HepG2 (cell line): ENCODE data around the gene NFAT5. TPM values are rescaled to one million over a fixed set of nuclear protein-coding genes. Genes with fewer than 3 reads are reported as not detected.
A peak's percentile ranks its signal among the peaks of the same experiment; 100 is the strongest.

Experiments used
- ARID3A ChIP-seq: IDR thresholded peaks from 2 replicates; pipeline ENCODE4 v1.6.1; 2012; ENCODE audit warnings: low read depth, low read length, improper control_type of control experiment
- ARNT2 ChIP-seq: sonication (generic); formaldehyde crosslinking; IDR thresholded peaks from 2 replicates; pipeline ENCODE4 v1.8.0; 2022; ENCODE audit warnings: mild to moderate bottlenecking, low read depth, missing genetic modification reagents, moderate library complexity
- FLYWCH1 ChIP-seq: sonication (generic); formaldehyde crosslinking; IDR thresholded peaks from 2 replicates; pipeline ENCODE4 v1.8.1; 2023; ENCODE audit warnings: mild to moderate bottlenecking, missing genetic modification reagents
- ISX ChIP-seq: sonication (generic); formaldehyde crosslinking; conservative IDR thresholded peaks from 2 replicates; pipeline ENCODE4 v1.5.0; 2020; ENCODE audit warnings: missing genetic modification reagents
- NRL ChIP-seq: sonication (generic); formaldehyde crosslinking; IDR thresholded peaks from 2 replicates; pipeline ENCODE4 v1.5.0; 2020; ENCODE audit warnings: missing genetic modification reagents, mild to moderate bottlenecking, moderate library complexity, borderline replicate concordance
- PBX2 ChIP-seq: IDR thresholded peaks from 2 replicates; pipeline ENCODE4 v1.6.1; 2016; ENCODE audit warnings: control low read depth
- RCOR2 ChIP-seq: IDR thresholded peaks from 2 replicates; pipeline ENCODE4 v1.6.1; 2016; ENCODE audit warnings: missing biosample characterization, missing genetic modification reagents
- SMAD1 ChIP-seq: sonication (generic); formaldehyde crosslinking; IDR thresholded peaks from 2 replicates; pipeline ENCODE4 v1.4.0; 2020; ENCODE audit warnings: missing genetic modification reagents, low read depth, mild to moderate bottlenecking, borderline replicate concordance
- SUZ12 ChIP-seq: fragments of 150-350 bp; IDR thresholded peaks from 2 replicates; pipeline ENCODE4 v1.6.1; 2014; ENCODE audit warnings: low read depth, low read length
- TBX3 ChIP-seq: fragments of 450-650 bp; IDR thresholded peaks from 2 replicates; pipeline ENCODE4 v1.6.1; 2017; ENCODE audit warnings: antibody characterized with exemption, mild to moderate bottlenecking, inconsistent platforms, borderline replicate concordance
- TIGD3 ChIP-seq: sonication (generic); formaldehyde crosslinking; IDR thresholded peaks from 2 replicates; pipeline ENCODE4 v1.5.1; 2020; ENCODE audit warnings: mild to moderate bottlenecking, missing genetic modification reagents, borderline replicate concordance
- ZNF121 ChIP-seq: sonication (generic); formaldehyde crosslinking; IDR thresholded peaks from 2 replicates; pipeline ENCODE4 v1.5.0; 2020; ENCODE audit warnings: mild to moderate bottlenecking, missing genetic modification reagents
- ZNF367 ChIP-seq: sonication (generic); formaldehyde crosslinking; IDR thresholded peaks from 2 replicates; pipeline ENCODE4 v1.4.0; 2020; ENCODE audit warnings: missing genetic modification reagents, borderline replicate concordance
- ZNF615 ChIP-seq: sonication (generic); formaldehyde crosslinking; IDR thresholded peaks from 2 replicates; pipeline ENCODE4 v1.5.0; 2020; ENCODE audit warnings: mild to moderate bottlenecking, missing genetic modification reagents, borderline replicate concordance
- ZNF768 ChIP-seq: sonication (generic); formaldehyde crosslinking; IDR thresholded peaks from 2 replicates; pipeline ENCODE4 v1.4.0; 2020; ENCODE audit warnings: missing genetic modification reagents
- ZNF792 ChIP-seq: IDR thresholded peaks from 2 replicates; pipeline ENCODE4 v1.6.1; 2016
- ZNF839 ChIP-seq: sonication (generic); formaldehyde crosslinking; IDR thresholded peaks from 2 replicates; pipeline ENCODE4 v1.4.0; 2020; ENCODE audit warnings: missing genetic modification reagents, mild to moderate bottlenecking, borderline replicate concordance
- polyA plus RNA-seq, 8 experiments: library from polyadenylated mRNA; depleted of rRNA in 3 of 8; stranded (reverse) in 7 of 8; unstranded in 1 of 8; fragments of >200 nt; fragmentation: Illumina TruSeq in 4 of 8; extraction: Trizol in 4 of 8; gene quantifications; 2 replicates each; pipeline versions ENCODE4 v1.2.1 to v1.2.3, GENCODE V29; 2011 to 2016; ENCODE audit warnings: low read depth in 4 of 8, missing spikeins in 1 of 8, mixed read lengths in 1 of 8; ENCODE audit not compliant: insufficient read depth in 1 of 8
- total RNA-seq, 5 experiments: library from RNA; depleted of rRNA; stranded (reverse); fragments of >200 nt; fragmentation: Illumina TruSeq; extraction: Trizol; gene quantifications; 2 replicates each; pipeline ENCODE4 v1.2.3, GENCODE V29; 2016; ENCODE audit warnings: low read depth in 1 of 5
- TF ChIP-seq, protein P1 (sequence below): sonication (generic); formaldehyde crosslinking; IDR thresholded peaks from 2 replicates; pipeline ENCODE4 v1.8.0; 2022; ENCODE audit warnings: missing genetic modification reagents, low read depth, mild to moderate bottlenecking, borderline replicate concordance
- TF ChIP-seq, protein P2 (sequence below): sonication (generic); formaldehyde crosslinking; IDR thresholded peaks from 2 replicates; pipeline ENCODE4 v1.5.1; 2020; ENCODE audit warnings: mild to moderate bottlenecking, missing genetic modification reagents, moderate library complexity

Gene NFAT5
- total and polyA plus RNA-seq, 2 of the 13 experiments (the other 11 are each of a cell fraction or from before 2014, with no cell fraction given) = 20.5 to 54.3 TPM

- no peak for TF ChIP-seq TIGD3
- no peak for TF ChIP-seq ARNT2
- TF ChIP-seq ZNF615 (CRISPR knock-in tag) = no peak
- no peak for TF ChIP-seq FLYWCH1 (CRISPR knock-in tag)
- no peak for TF ChIP-seq ARID3A
- TF ChIP-seq, protein P1, sequence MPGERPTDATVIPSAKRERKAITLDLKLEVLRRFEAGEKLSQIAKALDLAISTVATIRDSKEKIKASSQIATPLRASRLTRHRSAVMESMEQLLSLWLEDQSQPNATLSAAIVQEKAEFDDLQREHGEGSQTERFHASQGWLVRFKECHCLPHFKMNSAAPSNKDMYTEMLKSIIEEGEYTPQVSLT (CRISPR knock-in tag) = no peak
- no peak for TF ChIP-seq SMAD1 (CRISPR knock-in tag)
- TF ChIP-seq ZNF839 = no peak
- no peak for TF ChIP-seq PBX2 (CRISPR knock-in tag)
- TF ChIP-seq NRL (CRISPR knock-in tag) = no peak; the same call in 1 of the 2 replicates
- 0 out of 2 replicates have a peak, but pooled peaks have one; percentile 18 for TF ChIP-seq ZNF367 (CRISPR knock-in tag)
- TF ChIP-seq ISX = 0 out of 2 replicates have a peak, but pooled peaks have one; percentile 46
- TF ChIP-seq ZNF768 (CRISPR knock-in tag) = no peak
- no peak for TF ChIP-seq ZNF792 (CRISPR knock-in tag)
- no peak for TF ChIP-seq SUZ12
- TF ChIP-seq RCOR2 (CRISPR knock-in tag) = no peak; the same call in 1 of the 2 replicates
- TF ChIP-seq TBX3 = no peak
- TF ChIP-seq ZNF121 = no peak
- TF ChIP-seq, protein P2, sequence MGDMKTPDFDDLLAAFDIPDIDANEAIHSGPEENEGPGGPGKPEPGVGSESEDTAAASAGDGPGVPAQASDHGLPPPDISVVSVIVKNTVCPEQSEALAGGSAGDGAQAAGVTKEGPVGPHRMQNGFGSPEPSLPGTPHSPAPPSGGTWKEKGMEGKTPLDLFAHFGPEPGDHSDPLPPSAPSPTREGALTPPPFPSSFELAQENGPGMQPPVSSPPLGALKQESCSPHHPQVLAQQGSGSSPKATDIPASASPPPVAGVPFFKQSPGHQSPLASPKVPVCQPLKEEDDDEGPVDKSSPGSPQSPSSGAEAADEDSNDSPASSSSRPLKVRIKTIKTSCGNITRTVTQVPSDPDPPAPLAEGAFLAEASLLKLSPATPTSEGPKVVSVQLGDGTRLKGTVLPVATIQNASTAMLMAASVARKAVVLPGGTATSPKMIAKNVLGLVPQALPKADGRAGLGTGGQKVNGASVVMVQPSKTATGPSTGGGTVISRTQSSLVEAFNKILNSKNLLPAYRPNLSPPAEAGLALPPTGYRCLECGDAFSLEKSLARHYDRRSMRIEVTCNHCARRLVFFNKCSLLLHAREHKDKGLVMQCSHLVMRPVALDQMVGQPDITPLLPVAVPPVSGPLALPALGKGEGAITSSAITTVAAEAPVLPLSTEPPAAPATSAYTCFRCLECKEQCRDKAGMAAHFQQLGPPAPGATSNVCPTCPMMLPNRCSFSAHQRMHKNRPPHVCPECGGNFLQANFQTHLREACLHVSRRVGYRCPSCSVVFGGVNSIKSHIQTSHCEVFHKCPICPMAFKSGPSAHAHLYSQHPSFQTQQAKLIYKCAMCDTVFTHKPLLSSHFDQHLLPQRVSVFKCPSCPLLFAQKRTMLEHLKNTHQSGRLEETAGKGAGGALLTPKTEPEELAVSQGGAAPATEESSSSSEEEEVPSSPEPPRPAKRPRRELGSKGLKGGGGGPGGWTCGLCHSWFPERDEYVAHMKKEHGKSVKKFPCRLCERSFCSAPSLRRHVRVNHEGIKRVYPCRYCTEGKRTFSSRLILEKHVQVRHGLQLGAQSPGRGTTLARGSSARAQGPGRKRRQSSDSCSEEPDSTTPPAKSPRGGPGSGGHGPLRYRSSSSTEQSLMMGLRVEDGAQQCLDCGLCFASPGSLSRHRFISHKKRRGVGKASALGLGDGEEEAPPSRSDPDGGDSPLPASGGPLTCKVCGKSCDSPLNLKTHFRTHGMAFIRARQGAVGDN (CRISPR knock-in tag) = no peak
Observed at GRCh38 chr16:69564845-69565670, 708 bp upstream of the NFAT5 start (continued).
